ENCODE measurements around the gene CHST9.

DNA sequence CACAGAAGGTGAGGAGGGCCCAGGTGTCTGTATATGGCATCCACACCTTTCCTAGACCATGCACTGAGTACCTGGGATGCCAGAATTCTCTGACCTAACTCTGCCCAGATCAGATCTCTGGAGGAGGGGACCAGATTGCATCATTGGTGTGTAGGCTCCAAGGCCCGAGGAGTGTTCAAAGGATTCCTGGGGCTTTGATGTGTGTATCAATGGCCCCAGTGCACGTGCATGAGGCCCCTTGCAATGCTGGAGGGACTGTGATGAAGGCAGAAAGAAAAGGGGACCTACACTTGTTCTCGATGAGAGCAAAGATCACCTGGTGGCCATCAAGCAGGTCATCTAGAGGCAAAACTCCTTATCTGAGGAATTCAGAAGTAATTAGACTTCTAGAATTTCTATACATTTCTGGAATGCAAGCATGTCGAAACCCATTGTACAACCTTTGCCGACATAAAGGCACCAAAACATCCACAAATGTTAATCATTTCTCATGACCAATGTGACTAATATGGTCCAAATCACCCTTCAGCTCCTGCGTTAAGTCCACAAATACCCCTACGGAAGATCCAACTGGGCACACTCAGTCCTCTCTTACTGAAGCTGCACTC, 123.5 kb downstream of the CHST9 start:
- TF ChIP-seq, protein P1, sequence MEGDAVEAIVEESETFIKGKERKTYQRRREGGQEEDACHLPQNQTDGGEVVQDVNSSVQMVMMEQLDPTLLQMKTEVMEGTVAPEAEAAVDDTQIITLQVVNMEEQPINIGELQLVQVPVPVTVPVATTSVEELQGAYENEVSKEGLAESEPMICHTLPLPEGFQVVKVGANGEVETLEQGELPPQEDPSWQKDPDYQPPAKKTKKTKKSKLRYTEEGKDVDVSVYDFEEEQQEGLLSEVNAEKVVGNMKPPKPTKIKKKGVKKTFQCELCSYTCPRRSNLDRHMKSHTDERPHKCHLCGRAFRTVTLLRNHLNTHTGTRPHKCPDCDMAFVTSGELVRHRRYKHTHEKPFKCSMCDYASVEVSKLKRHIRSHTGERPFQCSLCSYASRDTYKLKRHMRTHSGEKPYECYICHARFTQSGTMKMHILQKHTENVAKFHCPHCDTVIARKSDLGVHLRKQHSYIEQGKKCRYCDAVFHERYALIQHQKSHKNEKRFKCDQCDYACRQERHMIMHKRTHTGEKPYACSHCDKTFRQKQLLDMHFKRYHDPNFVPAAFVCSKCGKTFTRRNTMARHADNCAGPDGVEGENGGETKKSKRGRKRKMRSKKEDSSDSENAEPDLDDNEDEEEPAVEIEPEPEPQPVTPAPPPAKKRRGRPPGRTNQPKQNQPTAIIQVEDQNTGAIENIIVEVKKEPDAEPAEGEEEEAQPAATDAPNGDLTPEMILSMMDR (IDR thresholded peaks at IDR 0.05; ENCODE audit: low read length), result no peak
- no peak for TF ChIP-seq EZH2 (IDR thresholded peaks at IDR 0.05; ENCODE audit: borderline replicate concordance, low read length)

Measured in OCI-LY1 (cell line).